ENCODE results near the gene SMARCA4. TPM values are rescaled to one million over a fixed set of nuclear protein-coding genes. Genes with fewer than 3 reads are reported as not detected.

Gene SMARCA4
- total RNA-seq, 4 donors from 2014 or later: 68.3 to 208 (median 114) TPM

GRCh38 chr19:11013771-11014170 lies 52.9 kb downstream of the SMARCA4 start:
- H3K27ac ChIP-seq: no peak overlapping the region
- no peaks in the 10 kb centered on the region for H3K9me3 ChIP-seq
- H3K4me1 ChIP-seq: peaks cover 0 to 13% (median 0%) of the 10 kb centered on the region in 4 donors
- H3K36me3 ChIP-seq: peaks cover 0 to 97% (median 0%) of the 10 kb centered on the region in 3 donors
- peak in 1 of 3 donors; percentile 34 for DNase-seq
- no peak overlapping the region for H3K4me3 ChIP-seq
- H3K27me3 ChIP-seq: no peaks in the 10 kb centered on the region
- TF ChIP-seq POLR2A (IDR thresholded peaks at IDR 0.05) (no peak), CTCF (IDR thresholded peaks at IDR 0.05) (no peak)

GRCh38 chr19:11014403-11014911 lies 53.6 kb downstream of the SMARCA4 start:
- H3K9me3 ChIP-seq: no peaks in the 10 kb centered on the region
- H3K27me3 ChIP-seq: no peaks in the 10 kb centered on the region
- H3K4me1 ChIP-seq: peaks cover 0 to 14% (median 0%) of the 10 kb centered on the region in 4 donors
- H3K4me3 ChIP-seq: no peak overlapping the region
- TF ChIP-seq CTCF (IDR thresholded peaks at IDR 0.05) (no peak), POLR2A (IDR thresholded peaks at IDR 0.05) (no peak)
- H3K36me3 ChIP-seq: peaks cover 0 to 100% (median 0%) of the 10 kb centered on the region in 3 donors
- H3K27ac ChIP-seq: no peak overlapping the region
- no peak for DNase-seq

GRCh38 chr19:11016631-11017030 lies 55.8 kb downstream of the SMARCA4 start:
- Histone ChIP-seq H3K27ac (no peak overlapping the region), H3K36me3 (peaks cover 0 to 100% (median 0%) of the 10 kb centered on the region in 3 donors)
- no peak for TF ChIP-seq CTCF (IDR thresholded peaks at IDR 0.05)
- no peak for TF ChIP-seq POLR2A (IDR thresholded peaks at IDR 0.05)

GRCh38 chr19:11017275-11018035 lies 56.6 kb downstream of the SMARCA4 start:
- no peak overlapping the region for H3K4me3 ChIP-seq
- no peak for TF ChIP-seq POLR2A (IDR thresholded peaks at IDR 0.05)
- TF ChIP-seq CTCF (IDR thresholded peaks at IDR 0.05): no peak
- H3K9me3 ChIP-seq: no peaks in the 10 kb centered on the region
- peak in 1 of 3 donors; percentile 40 for DNase-seq
- H3K36me3 ChIP-seq: peaks cover 0 to 100% (median 0%) of the 10 kb centered on the region in 3 donors
- peaks cover 0 to 14% (median 0%) of the 10 kb centered on the region in 4 donors for H3K4me1 ChIP-seq
- no peak overlapping the region for H3K27ac ChIP-seq
- no peaks in the 10 kb centered on the region for H3K27me3 ChIP-seq

More at GRCh38 chr19:11016631-11017030, 55.8 kb downstream of the SMARCA4 start:
- peaks cover 0 to 14% (median 0%) of the 10 kb centered on the region in 4 donors for H3K4me1 ChIP-seq
- no peak for DNase-seq
- H3K9me3 ChIP-seq: no peaks in the 10 kb centered on the region
- no peak overlapping the region for H3K4me3 ChIP-seq
- no peaks in the 10 kb centered on the region for H3K27me3 ChIP-seq

GRCh38 chr19:11018179-11018578 lies 57.3 kb downstream of the SMARCA4 start:
- Histone ChIP-seq H3K27me3 (no peaks in the 10 kb centered on the region), H3K4me3 (no peak overlapping the region), H3K27ac (no peak overlapping the region), H3K9me3 (no peaks in the 10 kb centered on the region), H3K36me3 (peaks cover 0 to 100% (median 0%) of the 10 kb centered on the region in 3 donors), H3K4me1 (peaks cover 0 to 14% (median 0%) of the 10 kb centered on the region in 4 donors)
- no peak for TF ChIP-seq POLR2A (IDR thresholded peaks at IDR 0.05)
- TF ChIP-seq CTCF (IDR thresholded peaks at IDR 0.05): no peak
- DNase-seq: peak in 2 of 3 donors; percentile 60 to 62

Data from Peyer's patch (tissue), 4 donors.